ENCODE results near the gene NOTCH3.

Gene NOTCH3

GRCh38 chr19:15235781-15236180 is 35.0 kb upstream of the NOTCH3 start:
- no peak overlapping the region for H3K4me3 ChIP-seq (replicated peaks; ENCODE audit: low read depth, low read length)
- no peak for DNase-seq (ENCODE audit: low read depth)
- no peak for TF ChIP-seq CTCF (IDR thresholded peaks at IDR 0.05; ENCODE audit: low read length, missing control alignments)

- no peak for TF ChIP-seq CTCF (IDR thresholded peaks at IDR 0.05; ENCODE audit: low read length, missing control alignments)
- no peak overlapping the region for H3K4me3 ChIP-seq (replicated peaks; ENCODE audit: low read depth, low read length)
- no peak for DNase-seq (ENCODE audit: low read depth)
Observed at GRCh38 chr19:15234431-15235130, 33.8 kb upstream of the NOTCH3 start.

GRCh38 chr19:15231271-15231670 is 30.5 kb upstream of the NOTCH3 start:
- no peak for TF ChIP-seq CTCF (IDR thresholded peaks at IDR 0.05; ENCODE audit: low read length, missing control alignments)
- H3K4me3 ChIP-seq (replicated peaks; ENCODE audit: low read depth, low read length), result no peak overlapping the region
- DNase-seq (ENCODE audit: low read depth), result no peak

GRCh38 chr19:15227261-15227660 is 26.5 kb upstream of the NOTCH3 start:
- no peak overlapping the region for H3K4me3 ChIP-seq (replicated peaks; ENCODE audit: low read depth, low read length)
- no peak for TF ChIP-seq CTCF (IDR thresholded peaks at IDR 0.05; ENCODE audit: low read length, missing control alignments)
- DNase-seq (ENCODE audit: low read depth), result no peak

GRCh38 chr19:15225760-15226159 is 25.0 kb upstream of the NOTCH3 start:
- no peak for DNase-seq (ENCODE audit: low read depth)
- H3K4me3 ChIP-seq (replicated peaks; ENCODE audit: low read depth, low read length), result no peak overlapping the region
- no peak for TF ChIP-seq CTCF (IDR thresholded peaks at IDR 0.05; ENCODE audit: low read length, missing control alignments)

GRCh38 chr19:15223649-15224361 is 23.0 kb upstream of the NOTCH3 start:
- H3K4me3 ChIP-seq (replicated peaks; ENCODE audit: low read depth, low read length), result peak overlapping the region; percentile 67
- TF ChIP-seq CTCF (IDR thresholded peaks at IDR 0.05; ENCODE audit: low read length, missing control alignments), result no peak
- peak; percentile 15 for DNase-seq (ENCODE audit: low read depth)

All from fibroblast of pulmonary artery (primary cell).